Esophagus squamous epithelium (tissue), 5 donors: ENCODE measurements around the gene VANGL2. TPM values are rescaled to one million over a fixed set of nuclear protein-coding genes. Genes with fewer than 3 reads are reported as not detected.

Experiments
- DNase-seq: peaks from one replicate; lab custom pipeline; 2025; lab: John Stamatoyannopoulos, UW
- H3K27ac ChIP-seq, 4 donors: fragments of 200-600 bp; sonication (generic); one replicate each; pipeline ENCODE4 v1.5.1; 2016 to 2019; ENCODE audit warnings: mild to moderate bottlenecking in 1 of 4
- H3K27me3 ChIP-seq, 4 donors: fragments of 200-600 bp; sonication (generic); 1 replicate in 3 of 4; 2 replicates in 1 of 4; pipeline versions ENCODE4 v1.5.1 to v1.6.0; 2017 to 2021; ENCODE audit warnings: antibody characterized with exemption in 1 of 4
- H3K36me3 ChIP-seq, 3 donors: fragments of 200-600 bp; sonication (generic); one replicate each; pipeline ENCODE4 v1.5.1; 2016 to 2019
- H3K4me1 ChIP-seq, 3 donors: fragments of 200-600 bp; sonication (generic); one replicate each; pipeline ENCODE4 v1.5.1; 2017 to 2019
- H3K4me3 ChIP-seq, 4 donors: fragments of 200-600 bp; sonication (generic); 1 replicate in 3 of 4; 2 replicates in 1 of 4; pipeline ENCODE4 v1.5.1; 2016 to 2019; ENCODE audit warnings: mild to moderate bottlenecking in 2 of 4, moderate library complexity in 1 of 4
- H3K9me3 ChIP-seq, 3 donors: fragments of 200-600 bp; sonication (generic); one replicate each; pipeline ENCODE4 v1.5.1; 2016 to 2019
- CTCF ChIP-seq, 6 experiments: fragments of 450-650 bp in 4 of 6; fragments of 200-600 bp in 2 of 6; sonication (generic) in 2 of 6; IDR thresholded peaks; one replicate each; pipeline ENCODE4 v1.5.1; 2016 to 2019; ENCODE audit warnings: antibody characterized with exemption in 6 of 6, mild to moderate bottlenecking in 4 of 6, moderate library complexity in 4 of 6
- POLR2A ChIP-seq, 4 donors: fragments of 450-650 bp; IDR thresholded peaks; one replicate each; pipeline ENCODE4 v1.6.1; 2017; ENCODE audit warnings: antibody characterized with exemption in 4 of 4, mild to moderate bottlenecking in 4 of 4, moderate library complexity in 3 of 4
- WGBS, 2 donors: methylation state at CpG; one replicate each; pipeline ENCODE4 v1.1.5; 2018; 5-methylcytosine and 5-hydroxymethylcytosine counted together
- intact Hi-C: fragments of 100-400 bp; cut with DNase I; formaldehyde crosslinking; loops from one replicate; pipeline ENCODE4 v1.15.0; 2022
- total RNA-seq, 4 donors: library from RNA; depleted of rRNA; stranded (reverse); fragments of >200 nt; gene quantifications; one replicate each; pipeline ENCODE4 v1.1.0, GENCODE V29; 2016
- donor health status: DM: yes; HTN: yes; CAD: no.

VANGL2 gene
- total RNA-seq, 4 donors from 2014 or later = 5.9 to 10.8 (median 7.7) TPM

- intact Hi-C loops = no loop called here
- Histone ChIP-seq H3K4me1 (peaks cover 5 to 81% (median 50%) of the 10 kb centered on the region in 3 donors), H3K9me3 (no peaks in the 10 kb centered on the region), H3K27me3 (peaks cover 0 to 17% (median 0%) of the 10 kb centered on the region in 4 donors), H3K36me3 (no peaks in the 10 kb centered on the region), H3K4me3 (peak overlapping the region; percentile 51 to 90 (median 78)), H3K27ac (peak overlapping the region; percentile 37 to 86 (median 84))
- no peak for TF ChIP-seq POLR2A (IDR thresholded peaks at IDR 0.05)
- TF ChIP-seq CTCF (IDR thresholded peaks at IDR 0.05) = no peak
- 22 to 39% methylated on average over 7 of the region's 7 CpGs for WGBS, 2 donors
- DNase-seq = no peak
These were observed 1.1 kb downstream of the VANGL2 start for GRCh38 chr1:160401487-160401805.

- WGBS, 2 donors = 58 to 63% methylated on average over 9 of the region's 9 CpGs
- H3K36me3 ChIP-seq = no peaks in the 10 kb centered on the region
- no peaks in the 10 kb centered on the region for H3K9me3 ChIP-seq
- DNase-seq = no peak
- peaks cover 5 to 88% (median 56%) of the 10 kb centered on the region in 3 donors for H3K4me1 ChIP-seq
- H3K27me3 ChIP-seq = peaks cover 0 to 17% (median 0%) of the 10 kb centered on the region in 4 donors
- intact Hi-C loops = no loop called here
- peak overlapping the region in 2 of 4 donors; percentile 84 to 90 for H3K4me3 ChIP-seq
- TF ChIP-seq CTCF (IDR thresholded peaks at IDR 0.05) (no peak), POLR2A (IDR thresholded peaks at IDR 0.05) (no peak)
- H3K27ac ChIP-seq = peak overlapping the region in 1 of 4 donors; percentile 85
These were observed 1.8 kb downstream of the VANGL2 start for GRCh38 chr1:160402001-160402795.

GRCh38 chr1:160403244-160403643 lies 2.9 kb downstream of the VANGL2 start:
- Histone ChIP-seq H3K27ac (peak overlapping the region in 2 of 4 donors; percentile 34 to 50), H3K4me3 (no peak overlapping the region), H3K9me3 (no peaks in the 10 kb centered on the region), H3K27me3 (peaks cover 0 to 17% (median 0%) of the 10 kb centered on the region in 4 donors), H3K36me3 (no peaks in the 10 kb centered on the region), H3K4me1 (peaks cover 10 to 99% (median 63%) of the 10 kb centered on the region in 3 donors)
- intact Hi-C loops = no loop called here
- no peak for TF ChIP-seq POLR2A (IDR thresholded peaks at IDR 0.05)
- TF ChIP-seq CTCF (IDR thresholded peaks at IDR 0.05) = no peak
- WGBS, 2 donors = 57 to 67% methylated on average over 3 of the region's 3 CpGs
- DNase-seq = no peak

DNA sequence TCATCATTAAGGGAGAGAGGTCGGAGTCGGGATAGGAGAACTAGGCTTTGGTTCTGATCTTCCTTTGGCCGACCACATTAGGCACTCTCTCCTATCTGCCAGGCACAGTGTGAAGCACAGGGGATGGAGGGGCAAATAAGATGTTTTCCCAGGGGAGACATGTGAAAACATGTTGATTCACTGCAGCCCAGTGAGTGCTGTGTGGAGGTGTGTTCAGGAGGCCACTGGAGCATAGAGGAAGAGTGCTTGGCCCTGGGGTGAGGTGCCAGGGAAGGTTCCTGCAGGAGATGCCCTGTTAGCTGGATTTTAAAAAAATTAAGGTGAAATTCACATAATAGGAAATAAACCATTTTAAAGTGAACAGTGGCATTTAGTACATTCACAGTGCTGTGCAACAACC lies 3.7 kb downstream of the VANGL2 start:
- Histone ChIP-seq H3K27ac (peak overlapping the region in 2 of 4 donors; percentile 34 to 86), H3K9me3 (no peaks in the 10 kb centered on the region), H3K4me1 (peaks cover 18 to 100% (median 69%) of the 10 kb centered on the region in 3 donors), H3K27me3 (peaks cover 0 to 17% (median 0%) of the 10 kb centered on the region in 4 donors), H3K4me3 (no peak overlapping the region), H3K36me3 (no peaks in the 10 kb centered on the region)
- DNase-seq = no peak
- intact Hi-C loops = no loop called here
- WGBS, 2 donors = 62 to 79% methylated on average over 3 of the region's 3 CpGs
- TF ChIP-seq POLR2A (IDR thresholded peaks at IDR 0.05) (no peak), CTCF (IDR thresholded peaks at IDR 0.05) (no peak)

GRCh38 chr1:160405331-160405877 lies 5.0 kb downstream of the VANGL2 start:
- no peak for DNase-seq
- 46 to 82% methylated on average over 1 to 2 of the region's 2 CpGs for WGBS, 2 donors
- H3K27ac ChIP-seq = peak overlapping the region in 3 of 4 donors; percentile 20 to 88 (median 86)

More at GRCh38 chr1:160405331-160405877, 5.0 kb downstream of the VANGL2 start:
- intact Hi-C loops = no loop called here
- Histone ChIP-seq H3K36me3 (no peaks in the 10 kb centered on the region), H3K4me3 (no peak overlapping the region), H3K4me1 (peaks cover 24 to 100% (median 62%) of the 10 kb centered on the region in 3 donors), H3K27me3 (peaks cover 0 to 13% (median 0%) of the 10 kb centered on the region in 4 donors), H3K9me3 (no peaks in the 10 kb centered on the region)
- TF ChIP-seq POLR2A (IDR thresholded peaks at IDR 0.05) = no peak
- no peak for TF ChIP-seq CTCF (IDR thresholded peaks at IDR 0.05)
